HCT116 (cell line): Measurements from ENCODE around the gene POMT1.

ENCODE experiments used
- EZH2 ChIP-seq: fragments of 200-600 bp; sonication (generic); IDR thresholded peaks from 2 replicates; pipeline ENCODE4 v1.6.1; 2017; ENCODE audit warnings: antibody characterized with exemption, mixed run types
- POLR2A ChIP-seq: IDR thresholded peaks from 2 replicates; pipeline ENCODE4 v1.7.0; 2011; ENCODE audit warnings: borderline replicate concordance; ENCODE audit not compliant: insufficient read depth, insufficient read length; ENCODE audit errors: extremely low read depth
- POLR2AphosphoS5 ChIP-seq: IDR thresholded peaks from 2 replicates; pipeline ENCODE4 v1.6.1; 2011; ENCODE audit warnings: mild to moderate bottlenecking, low read depth, low read length, moderate library complexity
- YY1 ChIP-seq: IDR thresholded peaks from 2 replicates; pipeline ENCODE4 v1.6.1; 2011; ENCODE audit warnings: low read length, low read depth, moderate library complexity, mild to moderate bottlenecking; ENCODE audit not compliant: insufficient replicate concordance; ENCODE audit errors: extremely low read depth
- ZNF274 ChIP-seq: fragments of 200-500 bp; sonication (Bioruptor generic); IDR thresholded peaks from 2 replicates; pipeline ENCODE4 v1.6.1; 2014; ENCODE audit warnings: mild to moderate bottlenecking, low read depth, low read length, inconsistent platforms
- TF ChIP-seq, protein P1 (sequence below), 3 experiments: fragments of 200-600 bp in 1 of 3; sonication (generic) in 1 of 3; IDR thresholded peaks in 2 of 3; conservative IDR thresholded peaks in 1 of 3; 2 replicates each; pipeline ENCODE4 v1.5.1; 2012 to 2017; ENCODE audit warnings: low read depth in 2 of 3, low read length in 2 of 3, antibody characterized with exemption in 1 of 3, borderline replicate concordance in 1 of 3, control low read depth in 1 of 3, mild to moderate bottlenecking in 1 of 3, mixed read lengths in 1 of 3, mixed run types in 1 of 3, moderate library complexity in 1 of 3; ENCODE audit not compliant: insufficient read depth in 1 of 3
- TF ChIP-seq, protein P2 (sequence below): IDR thresholded peaks from 2 replicates; pipeline ENCODE4 v1.6.1; 2012; ENCODE audit warnings: low read depth

DNA sequence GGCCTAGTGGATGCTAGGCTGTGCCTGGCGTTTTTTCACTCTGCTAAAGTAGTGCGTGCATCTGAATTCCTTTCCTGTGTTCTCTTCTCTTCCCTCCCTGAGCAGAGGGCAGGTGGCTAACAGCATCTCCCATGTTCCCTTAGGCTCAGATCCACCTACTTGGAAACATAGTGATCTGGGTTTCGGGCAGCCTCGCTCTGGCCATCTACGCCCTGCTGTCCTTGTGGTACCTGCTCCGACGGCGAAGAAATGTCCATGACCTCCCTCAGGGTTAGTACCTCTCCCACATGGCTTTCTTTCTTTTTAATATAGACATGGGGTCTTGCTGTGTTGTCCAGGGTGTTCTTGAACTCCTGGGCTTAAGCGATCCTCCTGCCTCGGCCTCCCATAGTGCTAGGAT is 18.5 kb downstream of the POMT1 start:
- TF ChIP-seq POLR2AphosphoS5 = no peak
- no peak for TF ChIP-seq YY1
- no peak for TF ChIP-seq EZH2
- TF ChIP-seq, protein P1, sequence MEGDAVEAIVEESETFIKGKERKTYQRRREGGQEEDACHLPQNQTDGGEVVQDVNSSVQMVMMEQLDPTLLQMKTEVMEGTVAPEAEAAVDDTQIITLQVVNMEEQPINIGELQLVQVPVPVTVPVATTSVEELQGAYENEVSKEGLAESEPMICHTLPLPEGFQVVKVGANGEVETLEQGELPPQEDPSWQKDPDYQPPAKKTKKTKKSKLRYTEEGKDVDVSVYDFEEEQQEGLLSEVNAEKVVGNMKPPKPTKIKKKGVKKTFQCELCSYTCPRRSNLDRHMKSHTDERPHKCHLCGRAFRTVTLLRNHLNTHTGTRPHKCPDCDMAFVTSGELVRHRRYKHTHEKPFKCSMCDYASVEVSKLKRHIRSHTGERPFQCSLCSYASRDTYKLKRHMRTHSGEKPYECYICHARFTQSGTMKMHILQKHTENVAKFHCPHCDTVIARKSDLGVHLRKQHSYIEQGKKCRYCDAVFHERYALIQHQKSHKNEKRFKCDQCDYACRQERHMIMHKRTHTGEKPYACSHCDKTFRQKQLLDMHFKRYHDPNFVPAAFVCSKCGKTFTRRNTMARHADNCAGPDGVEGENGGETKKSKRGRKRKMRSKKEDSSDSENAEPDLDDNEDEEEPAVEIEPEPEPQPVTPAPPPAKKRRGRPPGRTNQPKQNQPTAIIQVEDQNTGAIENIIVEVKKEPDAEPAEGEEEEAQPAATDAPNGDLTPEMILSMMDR (IDR thresholded peaks at IDR 0.05 in 2 of 3, conservative IDR thresholded peaks at IDR 0.05 in 1 of 3; ENCODE audit: borderline replicate concordance in 1 of 3, insufficient read depth in 1 of 3, low read depth in 2 of 3, low read length in 2 of 3) = no peak
- no peak for TF ChIP-seq ZNF274
- TF ChIP-seq POLR2A = no peak
- TF ChIP-seq, protein P2, sequence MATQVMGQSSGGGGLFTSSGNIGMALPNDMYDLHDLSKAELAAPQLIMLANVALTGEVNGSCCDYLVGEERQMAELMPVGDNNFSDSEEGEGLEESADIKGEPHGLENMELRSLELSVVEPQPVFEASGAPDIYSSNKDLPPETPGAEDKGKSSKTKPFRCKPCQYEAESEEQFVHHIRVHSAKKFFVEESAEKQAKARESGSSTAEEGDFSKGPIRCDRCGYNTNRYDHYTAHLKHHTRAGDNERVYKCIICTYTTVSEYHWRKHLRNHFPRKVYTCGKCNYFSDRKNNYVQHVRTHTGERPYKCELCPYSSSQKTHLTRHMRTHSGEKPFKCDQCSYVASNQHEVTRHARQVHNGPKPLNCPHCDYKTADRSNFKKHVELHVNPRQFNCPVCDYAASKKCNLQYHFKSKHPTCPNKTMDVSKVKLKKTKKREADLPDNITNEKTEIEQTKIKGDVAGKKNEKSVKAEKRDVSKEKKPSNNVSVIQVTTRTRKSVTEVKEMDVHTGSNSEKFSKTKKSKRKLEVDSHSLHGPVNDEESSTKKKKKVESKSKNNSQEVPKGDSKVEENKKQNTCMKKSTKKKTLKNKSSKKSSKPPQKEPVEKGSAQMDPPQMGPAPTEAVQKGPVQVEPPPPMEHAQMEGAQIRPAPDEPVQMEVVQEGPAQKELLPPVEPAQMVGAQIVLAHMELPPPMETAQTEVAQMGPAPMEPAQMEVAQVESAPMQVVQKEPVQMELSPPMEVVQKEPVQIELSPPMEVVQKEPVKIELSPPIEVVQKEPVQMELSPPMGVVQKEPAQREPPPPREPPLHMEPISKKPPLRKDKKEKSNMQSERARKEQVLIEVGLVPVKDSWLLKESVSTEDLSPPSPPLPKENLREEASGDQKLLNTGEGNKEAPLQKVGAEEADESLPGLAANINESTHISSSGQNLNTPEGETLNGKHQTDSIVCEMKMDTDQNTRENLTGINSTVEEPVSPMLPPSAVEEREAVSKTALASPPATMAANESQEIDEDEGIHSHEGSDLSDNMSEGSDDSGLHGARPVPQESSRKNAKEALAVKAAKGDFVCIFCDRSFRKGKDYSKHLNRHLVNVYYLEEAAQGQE = no peak
